ENCODE data around the gene ELAVL4. TPM values are rescaled to one million over a fixed set of nuclear protein-coding genes. Genes with fewer than 3 reads are reported as not detected.

The ELAVL4 gene
- polyA plus RNA-seq, 1 experiment = not detected

DNA sequence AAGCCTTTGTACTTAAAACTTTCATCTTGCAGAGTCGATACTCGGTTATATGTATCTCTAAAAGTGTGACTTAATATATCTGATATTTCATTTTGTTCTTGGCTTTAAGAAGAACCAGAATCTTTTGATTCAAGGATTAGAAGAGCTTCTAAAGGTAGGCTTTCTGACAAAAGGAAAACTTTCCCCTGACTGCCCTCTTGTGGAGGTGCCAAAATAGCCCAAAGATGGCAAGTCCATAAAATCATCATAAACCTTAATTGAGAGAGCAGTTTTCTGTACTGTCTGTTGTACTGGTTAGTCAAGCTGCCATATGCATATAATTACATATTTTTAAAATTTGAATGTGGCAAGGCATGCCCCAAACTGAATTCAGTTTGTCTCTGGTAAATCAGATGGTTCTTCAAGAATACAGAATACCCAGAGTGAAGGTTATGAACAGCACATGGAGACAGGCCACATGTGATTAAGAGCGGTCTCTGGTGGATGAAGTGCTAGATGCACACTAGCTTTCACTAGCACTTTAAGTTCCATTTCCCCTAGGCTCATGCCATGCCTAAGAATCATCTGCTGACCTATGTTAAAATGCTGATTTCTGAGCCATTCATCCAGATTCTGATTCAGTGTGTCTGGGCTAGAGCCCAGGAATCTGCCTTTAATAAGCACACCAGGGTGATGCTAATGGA, 27.7 kb upstream of the ELAVL4 start:
- no peak overlapping the region for H3K4me3 ChIP-seq (ENCODE audit: low read depth, low read length)
- no peaks in the 10 kb centered on the region; the same call in 1 of the 2 replicates for H3K9me3 ChIP-seq (ENCODE audit: control insufficient read depth, insufficient read depth, low read length)
- CTCF ChIA-PET = no interaction called here
- POLR2A ChIA-PET = no interaction called here
- H3K27ac ChIP-seq (ENCODE audit: low read depth, low read length) = no peak overlapping the region
- DNase-seq (ENCODE audit: low read depth, low spot score) = no peak
- TF ChIP-seq, protein P1, sequence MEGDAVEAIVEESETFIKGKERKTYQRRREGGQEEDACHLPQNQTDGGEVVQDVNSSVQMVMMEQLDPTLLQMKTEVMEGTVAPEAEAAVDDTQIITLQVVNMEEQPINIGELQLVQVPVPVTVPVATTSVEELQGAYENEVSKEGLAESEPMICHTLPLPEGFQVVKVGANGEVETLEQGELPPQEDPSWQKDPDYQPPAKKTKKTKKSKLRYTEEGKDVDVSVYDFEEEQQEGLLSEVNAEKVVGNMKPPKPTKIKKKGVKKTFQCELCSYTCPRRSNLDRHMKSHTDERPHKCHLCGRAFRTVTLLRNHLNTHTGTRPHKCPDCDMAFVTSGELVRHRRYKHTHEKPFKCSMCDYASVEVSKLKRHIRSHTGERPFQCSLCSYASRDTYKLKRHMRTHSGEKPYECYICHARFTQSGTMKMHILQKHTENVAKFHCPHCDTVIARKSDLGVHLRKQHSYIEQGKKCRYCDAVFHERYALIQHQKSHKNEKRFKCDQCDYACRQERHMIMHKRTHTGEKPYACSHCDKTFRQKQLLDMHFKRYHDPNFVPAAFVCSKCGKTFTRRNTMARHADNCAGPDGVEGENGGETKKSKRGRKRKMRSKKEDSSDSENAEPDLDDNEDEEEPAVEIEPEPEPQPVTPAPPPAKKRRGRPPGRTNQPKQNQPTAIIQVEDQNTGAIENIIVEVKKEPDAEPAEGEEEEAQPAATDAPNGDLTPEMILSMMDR (IDR thresholded peaks at IDR 0.05; ENCODE audit: low read depth, low read length) = no peak
- no peaks in the 10 kb centered on the region for H3K27me3 ChIP-seq (ENCODE audit: control insufficient read depth, insufficient read depth, low read length)

DNA sequence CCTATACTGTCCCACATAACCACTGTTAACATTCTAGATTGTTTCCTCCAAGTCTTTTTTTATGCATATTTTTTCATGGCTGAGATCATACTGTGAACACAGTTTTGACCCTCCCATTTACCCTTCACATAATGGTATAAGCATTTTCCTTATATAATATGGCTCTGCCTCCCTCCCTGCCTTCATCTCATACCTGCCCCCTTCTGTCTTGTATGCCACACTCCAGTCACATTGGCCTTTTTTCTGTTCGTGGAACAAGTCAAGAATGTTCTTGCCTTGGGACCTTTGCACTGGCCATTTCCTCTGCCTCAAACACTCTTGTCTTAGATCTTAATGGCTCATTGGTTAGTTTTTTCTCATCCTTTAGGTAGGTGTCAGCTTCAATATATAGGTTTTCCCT, 24.3 kb upstream of the ELAVL4 start:
- POLR2A ChIA-PET = no interaction called here
- Histone ChIP-seq H3K4me3 (ENCODE audit: low read depth, low read length) (no peak overlapping the region), H3K27ac (ENCODE audit: low read depth, low read length) (no peak overlapping the region), H3K27me3 (ENCODE audit: control insufficient read depth, insufficient read depth, low read length) (no peaks in the 10 kb centered on the region), H3K9me3 (ENCODE audit: control insufficient read depth, insufficient read depth, low read length) (peaks cover under 1% of the 10 kb centered on the region; the same call in 1 of the 2 replicates)
- CTCF ChIA-PET = no interaction called here
- no peak for DNase-seq (ENCODE audit: low read depth, low spot score)
- TF ChIP-seq, protein P1 (IDR thresholded peaks at IDR 0.05; ENCODE audit: low read depth, low read length) = no peak

DNA sequence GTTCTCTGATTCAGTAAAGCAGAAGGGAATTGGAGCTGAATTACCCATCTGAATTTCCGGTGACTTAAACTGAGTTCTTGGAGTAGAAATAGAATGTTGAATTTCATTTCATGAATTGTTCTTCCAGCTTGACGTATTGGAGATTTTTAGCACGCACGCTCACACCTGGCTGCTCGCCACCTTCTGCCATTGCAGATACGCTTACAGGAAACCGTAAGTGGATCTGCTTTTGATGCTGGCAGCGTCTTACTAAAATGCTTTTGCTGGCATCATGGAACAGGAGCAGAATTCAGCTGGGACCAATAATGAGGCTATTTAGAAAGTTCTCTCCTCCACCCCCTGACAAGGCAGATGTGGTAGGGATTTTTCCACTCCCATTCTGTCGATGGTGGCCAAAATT, 17.7 kb upstream of the ELAVL4 start:
- TF ChIP-seq, protein P1 (IDR thresholded peaks at IDR 0.05; ENCODE audit: low read depth, low read length) = no peak
- DNase-seq (ENCODE audit: low read depth, low spot score) = no peak
- POLR2A ChIA-PET = no interaction called here
- CTCF ChIA-PET = no interaction called here
- H3K4me3 ChIP-seq (ENCODE audit: low read depth, low read length) = no peak overlapping the region
- no peak overlapping the region for H3K27ac ChIP-seq (ENCODE audit: low read depth, low read length)
- no peaks in the 10 kb centered on the region for H3K27me3 ChIP-seq (ENCODE audit: control insufficient read depth, insufficient read depth, low read length)
- H3K9me3 ChIP-seq (ENCODE audit: control insufficient read depth, insufficient read depth, low read length) = peaks cover 3% of the 10 kb centered on the region; the same call in 1 of the 2 replicates

DNA sequence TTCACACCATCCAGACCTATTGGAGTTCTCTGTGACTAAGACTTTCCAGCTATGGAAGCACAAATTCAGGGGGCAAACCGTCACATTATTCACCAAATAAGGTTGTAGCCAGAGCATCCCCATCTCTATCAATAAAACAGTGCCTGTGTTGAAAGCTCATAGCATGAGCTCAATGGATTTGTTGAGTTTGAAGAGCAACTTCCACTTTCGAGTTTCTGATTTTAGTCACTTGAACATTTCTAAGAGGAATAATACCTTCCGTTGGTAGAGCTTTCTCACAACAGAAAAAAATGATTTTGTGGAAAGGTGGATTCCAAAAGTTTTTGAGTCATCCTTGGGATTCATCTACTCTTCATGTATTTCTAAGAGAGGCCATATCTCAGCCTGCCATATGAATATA, 13.0 kb upstream of the ELAVL4 start:
- no peak for DNase-seq (ENCODE audit: low read depth, low spot score)
- ChIA-PET POLR2A (no interaction called here), CTCF (no interaction called here)
- Histone ChIP-seq H3K27ac (ENCODE audit: low read depth, low read length) (no peak overlapping the region), H3K9me3 (ENCODE audit: control insufficient read depth, insufficient read depth, low read length) (no peaks in the 10 kb centered on the region; the same call in 1 of the 2 replicates), H3K4me3 (ENCODE audit: low read depth, low read length) (no peak overlapping the region), H3K27me3 (ENCODE audit: control insufficient read depth, insufficient read depth, low read length) (no peaks in the 10 kb centered on the region)
- TF ChIP-seq, protein P1 (IDR thresholded peaks at IDR 0.05; ENCODE audit: low read depth, low read length) = no peak

DNA sequence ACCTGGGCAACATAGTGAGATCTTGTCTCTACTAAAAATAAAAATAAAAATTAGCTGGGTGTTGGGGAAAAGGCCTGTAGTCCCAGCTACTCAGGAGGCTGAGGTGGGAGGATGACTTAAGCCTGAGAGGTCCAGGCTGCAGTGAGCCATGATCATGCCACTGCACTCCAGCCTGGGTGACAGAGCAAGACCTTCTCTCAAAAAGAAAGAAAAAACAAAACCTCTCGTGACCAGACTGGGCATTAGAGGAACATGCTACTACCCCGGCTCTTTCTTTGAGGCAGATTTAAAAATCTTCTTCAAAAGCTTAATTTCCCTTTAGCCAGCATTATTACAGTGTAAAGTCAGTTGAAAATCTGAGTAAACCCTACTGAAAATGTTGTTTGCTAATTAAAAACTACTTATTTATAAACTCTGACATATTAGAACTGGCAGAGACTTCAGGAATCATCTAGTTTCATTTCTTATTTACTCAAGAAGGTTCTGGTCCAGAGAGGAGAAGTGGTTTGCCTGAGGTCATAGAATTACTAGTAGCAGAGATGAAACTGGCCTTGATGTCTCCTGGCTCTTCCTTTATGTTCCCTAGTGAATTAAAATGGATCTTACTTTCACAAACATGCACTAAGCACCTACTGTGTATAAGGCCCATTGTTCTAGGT, 11.6 kb upstream of the ELAVL4 start:
- no peak overlapping the region for H3K27ac ChIP-seq (ENCODE audit: low read depth, low read length)
- H3K27me3 ChIP-seq (ENCODE audit: control insufficient read depth, insufficient read depth, low read length) = no peaks in the 10 kb centered on the region
- ChIA-PET CTCF (no interaction called here), POLR2A (no interaction called here)
- H3K9me3 ChIP-seq (ENCODE audit: control insufficient read depth, insufficient read depth, low read length) = no peaks in the 10 kb centered on the region; the same call in none of the 2 replicates
- TF ChIP-seq, protein P1 (IDR thresholded peaks at IDR 0.05; ENCODE audit: low read depth, low read length) = no peak
- DNase-seq (ENCODE audit: low read depth, low spot score) = no peak
- H3K4me3 ChIP-seq (ENCODE audit: low read depth, low read length) = no peak overlapping the region
